ENCODE data around the gene TPO.
"Not testable (repeated sequence)": the region's sequence is repeated elsewhere in the genome, so short reads cannot be mapped to it uniquely, and the experiment has no call there.

TPO gene

GRCh38 chr2:1502891-1503304, 89.6 kb downstream of the TPO start:
- DNase-seq (ENCODE audit: low spot score), result no peak

- DNase-seq (ENCODE audit: low spot score), result no peak
Observed at GRCh38 chr2:1503471-1504310, 90.4 kb downstream of the TPO start.

GRCh38 chr2:1504311-1504750, 91.1 kb downstream of the TPO start:
- DNase-seq (ENCODE audit: low spot score), result no peak

DNA sequence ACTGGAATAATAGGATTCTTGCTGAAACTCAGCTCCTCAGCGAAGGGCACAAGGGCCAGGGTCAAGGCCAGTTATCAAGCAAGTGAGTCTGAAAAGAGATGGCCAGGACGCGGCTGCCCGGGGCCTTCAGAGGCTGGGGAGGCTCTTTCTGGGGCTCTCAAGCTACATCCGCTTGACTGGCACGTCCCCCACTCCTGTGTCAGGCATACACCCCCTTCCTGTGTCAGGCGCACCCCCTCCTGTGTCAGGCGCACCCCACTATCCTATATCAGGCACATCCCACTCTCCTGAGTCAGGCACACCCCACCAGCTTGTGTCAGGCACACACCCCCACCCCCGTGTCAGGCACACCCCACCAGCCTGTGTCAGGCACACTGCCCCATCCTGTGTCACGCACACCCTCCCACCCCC, 91.8 kb downstream of the TPO start:
- no peak for DNase-seq (ENCODE audit: low spot score)

- no peak for DNase-seq (ENCODE audit: low spot score)
Observed at GRCh38 chr2:1509271-1510065, 96.2 kb downstream of the TPO start.

- no peak for DNase-seq (ENCODE audit: low spot score)
Observed at GRCh38 chr2:1510176-1510575, 96.9 kb downstream of the TPO start.

DNA sequence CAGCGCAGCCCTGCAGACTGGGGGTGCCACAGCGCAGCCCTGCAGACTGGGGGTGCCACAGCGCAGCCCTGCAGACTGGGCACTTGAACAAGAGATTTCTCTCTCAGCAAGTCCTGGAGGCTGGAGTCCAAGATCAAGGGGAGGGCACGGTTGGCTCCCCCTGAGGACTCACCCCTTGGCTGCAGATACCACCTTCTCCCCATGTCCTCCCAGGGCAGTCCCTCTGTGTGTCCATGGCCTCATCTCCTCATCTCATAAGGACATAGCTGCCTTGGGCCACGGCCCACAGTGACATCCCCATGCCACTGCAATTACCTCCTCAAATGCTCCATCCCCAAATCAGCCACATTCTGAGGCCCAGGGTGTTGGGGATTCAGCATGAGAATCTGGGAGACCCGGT, 98.2 kb downstream of the TPO start:
- no peak for DNase-seq (ENCODE audit: low spot score)

DNA sequence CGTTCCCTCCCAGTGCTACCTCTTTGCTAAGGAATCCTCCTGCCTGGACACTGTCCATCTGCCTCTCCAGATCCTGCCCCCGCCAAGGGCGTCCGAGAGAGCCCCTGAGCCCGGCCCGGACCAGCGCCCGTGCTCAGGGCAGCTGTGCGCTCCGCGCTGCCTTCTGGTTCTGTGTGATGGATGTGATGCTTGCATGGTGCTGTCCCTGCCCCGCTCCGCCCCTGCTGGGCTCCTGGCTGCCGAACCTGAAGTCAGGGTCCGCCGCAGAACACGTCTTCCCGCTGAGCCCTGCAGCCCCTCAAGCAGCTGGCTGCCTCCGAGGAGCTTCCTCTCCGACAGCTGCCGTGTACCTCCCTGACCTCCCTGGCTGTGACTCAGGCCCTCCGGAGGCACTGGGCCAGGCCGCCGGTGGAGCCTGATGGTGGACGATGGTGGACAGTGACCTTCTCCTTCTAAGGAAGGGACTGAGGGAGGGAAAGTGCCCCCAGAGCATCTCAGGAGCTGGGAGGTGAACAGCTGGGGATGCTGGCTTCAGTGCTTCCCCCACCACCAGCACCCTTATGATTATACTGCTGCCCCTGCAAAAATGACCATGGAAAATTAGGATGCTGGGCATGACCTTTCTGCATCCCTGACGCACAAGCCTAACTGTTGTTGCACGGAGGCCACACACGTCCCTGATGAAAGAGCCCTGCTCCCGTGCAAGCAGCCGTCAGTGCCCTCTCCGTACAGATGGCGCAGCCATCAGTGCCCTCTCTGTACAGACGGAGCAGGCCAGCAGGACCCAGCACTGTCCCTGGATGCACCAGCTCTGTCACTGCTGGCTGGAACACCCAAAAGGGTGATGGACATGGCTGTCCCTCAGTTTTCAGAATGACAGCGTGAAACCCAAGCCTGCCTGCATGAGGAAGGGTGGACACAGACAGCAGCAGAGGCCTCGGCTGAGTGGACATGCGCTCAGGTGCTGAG, 99.3 kb downstream of the TPO start:
- DNase-seq (ENCODE audit: low spot score), result no peak

GRCh38 chr2:1514391-1515072, 101.3 kb downstream of the TPO start:
- DNase-seq (ENCODE audit: low spot score), result no peak

DNA sequence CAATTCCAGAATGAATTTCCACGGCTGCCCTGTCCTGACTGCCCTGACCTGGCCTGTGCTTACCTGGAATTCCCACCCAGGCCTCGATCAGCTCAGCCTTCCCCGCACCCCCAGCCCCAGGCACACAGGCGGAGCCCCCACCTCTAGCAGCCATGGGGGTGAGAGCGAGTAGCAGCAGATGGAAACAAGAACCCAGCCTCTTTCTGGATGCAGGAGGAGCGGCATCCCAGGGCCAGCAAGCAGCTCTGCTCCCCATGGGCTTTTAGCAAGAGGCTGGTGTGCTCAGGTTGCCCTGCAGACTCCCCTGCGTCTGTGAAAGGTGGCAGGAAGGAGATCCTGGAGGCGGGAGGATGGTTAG, 101.8 kb downstream of the TPO start:
- no peak for DNase-seq (ENCODE audit: low spot score)

GRCh38 chr2:1515986-1516797, 102.9 kb downstream of the TPO start:
- no peak for DNase-seq (ENCODE audit: low spot score)

DNA sequence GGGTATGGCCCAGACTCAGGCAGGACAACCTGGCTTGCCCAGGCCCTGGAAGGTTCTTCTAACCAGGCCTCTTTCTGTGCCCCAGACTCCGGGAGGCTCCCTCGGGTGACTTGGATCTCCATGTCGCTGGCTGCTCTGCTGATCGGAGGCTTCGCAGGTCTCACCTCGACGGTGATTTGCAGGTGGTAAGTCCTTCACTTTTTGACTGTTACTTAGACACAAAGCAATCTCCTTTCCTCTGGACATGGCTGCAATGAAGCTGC, 103.5 kb downstream of the TPO start:
- DNase-seq (ENCODE audit: low spot score), result no peak

DNA sequence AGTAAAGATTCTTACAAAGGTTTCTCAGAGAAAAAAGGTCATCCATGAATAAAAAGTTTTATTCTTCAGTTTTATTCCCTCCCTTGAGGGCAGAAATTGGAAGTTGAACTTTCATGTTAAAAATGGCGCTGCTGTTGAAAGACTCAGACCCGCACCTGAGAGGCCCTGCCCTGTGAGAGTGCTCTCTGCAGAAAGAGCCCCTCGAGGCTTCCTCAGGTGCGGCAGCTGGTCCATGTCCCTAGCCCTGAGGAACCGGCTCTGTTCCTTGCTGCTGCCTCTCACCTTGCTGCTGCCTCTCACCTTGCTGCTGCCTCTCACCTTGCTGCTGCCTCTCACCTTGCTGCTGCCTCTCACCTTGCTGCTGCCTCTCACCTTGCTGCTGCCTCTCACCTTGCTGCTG, 104.0 kb downstream of the TPO start:
- DNase-seq (ENCODE audit: low spot score), result not testable (repeated sequence)

- DNase-seq (ENCODE audit: low spot score), result no peak
Observed at GRCh38 chr2:1517786-1518185, 104.5 kb downstream of the TPO start.

- no peak for DNase-seq (ENCODE audit: low spot score)
Observed at GRCh38 chr2:1518331-1518803, 105.1 kb downstream of the TPO start.

- DNase-seq (ENCODE audit: low spot score), result peak; percentile 5
Observed at GRCh38 chr2:1518867-1519530, 105.7 kb downstream of the TPO start.

- DNase-seq (ENCODE audit: low spot score), result no peak
Observed at GRCh38 chr2:1521191-1521877, 108.1 kb downstream of the TPO start.

GRCh38 chr2:1521878-1522830, 108.9 kb downstream of the TPO start:
- no peak for DNase-seq (ENCODE audit: low spot score)
